GM12873 (cell line): ENCODE measurements around the gene PDAP1.

Experiments
- CTCF ChIP-seq: IDR thresholded peaks from 2 replicates; pipeline ENCODE4 v1.5.1; 2012; ENCODE audit warnings: low read depth, mild to moderate bottlenecking, moderate library complexity, low read length, control low read depth; ENCODE audit not compliant: insufficient read depth; ENCODE audit errors: missing control alignments

PDAP1 gene

GRCh38 chr7:99359465-99360154 lies 48.8 kb downstream of the PDAP1 start:
- no peak for TF ChIP-seq CTCF

GRCh38 chr7:99357701-99358490 lies 50.5 kb downstream of the PDAP1 start:
- no peak for TF ChIP-seq CTCF

GRCh38 chr7:99355098-99355497 lies 53.3 kb downstream of the PDAP1 start:
- TF ChIP-seq CTCF = no peak

- TF ChIP-seq CTCF = no peak
Measured at GRCh38 chr7:99352247-99352646, 56.1 kb downstream of the PDAP1 start.
